ENCODE results near the gene JAKMIP2.
"Not testable (repeated sequence)": the region's sequence is repeated elsewhere in the genome, so short reads cannot be mapped to it uniquely, and the experiment has no call there.

The JAKMIP2 gene

GRCh38 chr5:147557876-147558745 is 224.4 kb downstream of the JAKMIP2 start:
- H2AK5ac ChIP-seq (ENCODE audit: low read length) = no peak overlapping the region
- H3K27me3 ChIP-seq (ENCODE audit: insufficient read depth, low read length, poor library complexity) = no peaks in the 10 kb centered on the region
- H2BK5ac ChIP-seq (ENCODE audit: low read length) = no peak overlapping the region
- H3K18ac ChIP-seq (ENCODE audit: low read length) = no peak overlapping the region
- H3K79me2 ChIP-seq (ENCODE audit: control insufficient read depth, insufficient read depth, low read length) = no peaks in the 10 kb centered on the region
- H3K4me2 ChIP-seq (ENCODE audit: low read length) = no peak overlapping the region
- no CpG with 5 or more reads among the region's 8 CpGs for WGBS (ENCODE audit: extremely low coverage, insufficient coverage, low lambda C conversion rate)
- DNase-seq = peak; percentile 44
- H4K8ac ChIP-seq (ENCODE audit: low read depth, low read length) = no peak overlapping the region
- H3K23ac ChIP-seq (ENCODE audit: low read length) = no peak overlapping the region
- H3K27ac ChIP-seq (ENCODE audit: low read depth, low read length) = no peak overlapping the region
- H2BK120ac ChIP-seq (ENCODE audit: low read depth, low read length) = no peak overlapping the region
- peaks cover 3% of the 10 kb centered on the region for H3K4me1 ChIP-seq (ENCODE audit: control insufficient read depth, low read depth, low read length)
- H3K56ac ChIP-seq (ENCODE audit: low read length) = no peak overlapping the region
- no peaks in the 10 kb centered on the region for H3K36me3 ChIP-seq (ENCODE audit: control insufficient read depth, insufficient read depth, low read length)
- H3K79me1 ChIP-seq (ENCODE audit: low read length) = no peaks in the 10 kb centered on the region
- H4K5ac ChIP-seq (ENCODE audit: low read length) = no peak overlapping the region
- no peak overlapping the region for H2BK15ac ChIP-seq (replicated peaks; ENCODE audit: low read depth)
- H3K4me3 ChIP-seq (ENCODE audit: low read length) = no peak overlapping the region
- no peak overlapping the region for H3K4ac ChIP-seq (ENCODE audit: low read depth, low read length)
- H3K9ac ChIP-seq (ENCODE audit: low read length) = no peak overlapping the region

DNA sequence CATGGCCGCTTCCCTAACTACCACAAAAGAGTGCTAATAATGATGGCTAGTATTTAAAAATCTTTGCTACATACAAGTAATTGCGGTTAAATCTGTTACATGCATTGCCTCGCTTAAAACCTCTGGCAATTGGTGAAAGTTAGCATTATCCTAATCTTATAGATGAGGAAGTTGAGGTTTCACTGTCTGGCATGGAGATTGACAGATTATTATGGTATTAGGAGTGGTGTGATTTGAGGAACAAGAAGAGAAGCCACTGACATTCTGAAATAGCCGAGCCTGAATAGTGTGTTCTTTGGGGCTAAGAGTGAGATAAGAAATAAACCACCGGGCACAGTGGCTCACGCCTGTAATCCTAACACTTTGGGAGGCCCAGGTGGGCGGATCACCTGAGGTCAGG is 227.4 kb downstream of the JAKMIP2 start:
- H3K27me3 ChIP-seq (ENCODE audit: insufficient read depth, low read length, poor library complexity) = no peaks in the 10 kb centered on the region
- no peak overlapping the region for H3K27ac ChIP-seq (ENCODE audit: low read depth, low read length)
- DNase-seq = no peak
- H3K79me1 ChIP-seq (ENCODE audit: low read length) = no peaks in the 10 kb centered on the region
- no peaks in the 10 kb centered on the region for H3K36me3 ChIP-seq (ENCODE audit: control insufficient read depth, insufficient read depth, low read length)
- H3K56ac ChIP-seq (ENCODE audit: low read length) = no peak overlapping the region
- no peak overlapping the region for H4K5ac ChIP-seq (ENCODE audit: low read length)
- no peak overlapping the region for H3K18ac ChIP-seq (ENCODE audit: low read length)
- no peak overlapping the region for H3K9ac ChIP-seq (ENCODE audit: low read length)
- H3K79me2 ChIP-seq (ENCODE audit: control insufficient read depth, insufficient read depth, low read length) = no peaks in the 10 kb centered on the region
- no peak overlapping the region for H4K8ac ChIP-seq (ENCODE audit: low read depth, low read length)
- H2BK120ac ChIP-seq (ENCODE audit: low read depth, low read length) = no peak overlapping the region
- WGBS (ENCODE audit: extremely low coverage, insufficient coverage, low lambda C conversion rate) = no CpG with 5 or more reads among the region's 7 CpGs
- H3K4me3 ChIP-seq (ENCODE audit: low read length) = no peak overlapping the region
- H3K4ac ChIP-seq (ENCODE audit: low read depth, low read length) = no peak overlapping the region
- no peak overlapping the region for H3K23ac ChIP-seq (ENCODE audit: low read length)
- H3K4me2 ChIP-seq (ENCODE audit: low read length) = no peak overlapping the region
- no peak overlapping the region for H2AK5ac ChIP-seq (ENCODE audit: low read length)
- H2BK5ac ChIP-seq (ENCODE audit: low read length) = no peak overlapping the region
- no peak overlapping the region for H2BK15ac ChIP-seq (replicated peaks; ENCODE audit: low read depth)
- peaks cover 1% of the 10 kb centered on the region for H3K4me1 ChIP-seq (ENCODE audit: control insufficient read depth, low read depth, low read length)

- no peak overlapping the region for H3K56ac ChIP-seq (ENCODE audit: low read length)
- H3K4me2 ChIP-seq (ENCODE audit: low read length) = no peak overlapping the region
- H3K27me3 ChIP-seq (ENCODE audit: insufficient read depth, low read length, poor library complexity) = no peaks in the 10 kb centered on the region
- no peaks in the 10 kb centered on the region for H3K79me1 ChIP-seq (ENCODE audit: low read length)
- H3K18ac ChIP-seq (ENCODE audit: low read length) = no peak overlapping the region
- H3K36me3 ChIP-seq (ENCODE audit: control insufficient read depth, insufficient read depth, low read length) = no peaks in the 10 kb centered on the region
- no peak overlapping the region for H3K4me3 ChIP-seq (ENCODE audit: low read length)
- H2BK5ac ChIP-seq (ENCODE audit: low read length) = no peak overlapping the region
- H3K4me1 ChIP-seq (ENCODE audit: control insufficient read depth, low read depth, low read length) = peaks cover 1% of the 10 kb centered on the region
- H3K23ac ChIP-seq (ENCODE audit: low read length) = no peak overlapping the region
- H4K5ac ChIP-seq (ENCODE audit: low read length) = no peak overlapping the region
- no peak overlapping the region for H4K8ac ChIP-seq (ENCODE audit: low read depth, low read length)
- no peak overlapping the region for H3K4ac ChIP-seq (ENCODE audit: low read depth, low read length)
- no peak overlapping the region for H3K27ac ChIP-seq (ENCODE audit: low read depth, low read length)
- H2AK5ac ChIP-seq (ENCODE audit: low read length) = no peak overlapping the region
- H3K9ac ChIP-seq (ENCODE audit: low read length) = no peak overlapping the region
- DNase-seq = peak; percentile 37
- no CpG with 5 or more reads among the region's 7 CpGs for WGBS (ENCODE audit: extremely low coverage, insufficient coverage, low lambda C conversion rate)
- no peaks in the 10 kb centered on the region for H3K79me2 ChIP-seq (ENCODE audit: control insufficient read depth, insufficient read depth, low read length)
- H2BK15ac ChIP-seq (replicated peaks; ENCODE audit: low read depth) = no peak overlapping the region
- no peak overlapping the region for H2BK120ac ChIP-seq (ENCODE audit: low read depth, low read length)
Measured at GRCh38 chr5:147554261-147554817, 228.2 kb downstream of the JAKMIP2 start.

DNA sequence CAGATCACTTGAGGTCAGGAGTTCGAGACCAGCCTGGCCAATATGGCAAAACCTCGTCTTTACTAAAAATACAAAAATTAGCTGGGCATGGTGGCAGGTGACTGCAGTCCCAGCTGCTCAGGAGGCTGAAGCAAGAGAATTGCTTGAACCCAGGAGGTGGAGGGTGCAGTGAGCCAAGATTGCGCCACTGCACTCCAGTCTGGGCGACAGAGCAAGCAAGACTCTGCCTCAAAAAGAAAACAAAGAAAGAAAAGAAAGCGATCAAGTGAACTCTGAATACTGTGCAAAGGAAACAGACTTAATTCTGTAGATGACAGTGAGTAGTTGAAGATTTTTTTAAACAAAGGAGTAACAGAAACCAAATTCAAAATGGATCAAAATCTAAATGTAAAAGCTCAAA is 228.7 kb downstream of the JAKMIP2 start:
- not testable (repeated sequence) for H3K4me3 ChIP-seq (ENCODE audit: low read length)

DNA sequence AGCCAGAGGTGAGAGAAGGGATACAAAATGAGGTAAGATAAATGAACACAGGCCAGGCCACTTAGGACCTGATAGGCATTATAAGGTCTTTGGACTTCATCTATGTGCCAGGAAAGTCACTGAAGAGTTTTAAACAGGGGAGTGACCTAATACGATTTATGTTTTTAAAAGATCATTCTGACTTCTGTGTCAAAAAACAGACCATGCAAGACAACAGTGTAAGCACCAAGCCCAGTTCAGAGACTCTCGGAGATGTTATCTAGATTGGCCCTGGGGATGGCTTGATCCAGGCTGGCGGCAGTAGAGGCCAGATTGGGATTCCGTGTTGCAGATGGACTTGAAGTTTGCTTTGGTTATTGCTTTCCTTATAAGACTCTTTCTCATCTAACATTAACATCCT is 229.6 kb downstream of the JAKMIP2 start:
- no peak overlapping the region for H3K18ac ChIP-seq (ENCODE audit: low read length)
- H3K27ac ChIP-seq (ENCODE audit: low read depth, low read length) = no peak overlapping the region
- H2BK15ac ChIP-seq (replicated peaks; ENCODE audit: low read depth) = no peak overlapping the region
- no peak overlapping the region for H4K5ac ChIP-seq (ENCODE audit: low read length)
- no peak overlapping the region for H2BK120ac ChIP-seq (ENCODE audit: low read depth, low read length)
- no peaks in the 10 kb centered on the region for H3K36me3 ChIP-seq (ENCODE audit: control insufficient read depth, insufficient read depth, low read length)
- no peak overlapping the region for H3K9ac ChIP-seq (ENCODE audit: low read length)
- H3K56ac ChIP-seq (ENCODE audit: low read length) = no peak overlapping the region
- no peaks in the 10 kb centered on the region for H3K79me1 ChIP-seq (ENCODE audit: low read length)
- H3K4me3 ChIP-seq (ENCODE audit: low read length) = no peak overlapping the region
- H3K23ac ChIP-seq (ENCODE audit: low read length) = no peak overlapping the region
- no peaks in the 10 kb centered on the region for H3K27me3 ChIP-seq (ENCODE audit: insufficient read depth, low read length, poor library complexity)
- no peak overlapping the region for H2BK5ac ChIP-seq (ENCODE audit: low read length)
- DNase-seq = no peak
- no peak overlapping the region for H3K4ac ChIP-seq (ENCODE audit: low read depth, low read length)
- H3K79me2 ChIP-seq (ENCODE audit: control insufficient read depth, insufficient read depth, low read length) = no peaks in the 10 kb centered on the region
- no peak overlapping the region for H2AK5ac ChIP-seq (ENCODE audit: low read length)
- H3K4me2 ChIP-seq (ENCODE audit: low read length) = no peak overlapping the region
- WGBS (ENCODE audit: extremely low coverage, insufficient coverage, low lambda C conversion rate) = no CpG with 5 or more reads among the region's 4 CpGs
- no peak overlapping the region for H4K8ac ChIP-seq (ENCODE audit: low read depth, low read length)
- H3K4me1 ChIP-seq (ENCODE audit: control insufficient read depth, low read depth, low read length) = no peaks in the 10 kb centered on the region

More for the DNA sequence above, 228.7 kb downstream of the JAKMIP2 start:
- H4K8ac ChIP-seq (ENCODE audit: low read depth, low read length); H3K18ac ChIP-seq (ENCODE audit: low read length); H3K79me2 ChIP-seq (ENCODE audit: control insufficient read depth, insufficient read depth, low read length); H2BK120ac ChIP-seq (ENCODE audit: low read depth, low read length); H3K4me2 ChIP-seq (ENCODE audit: low read length); H3K9ac ChIP-seq (ENCODE audit: low read length); H3K27ac ChIP-seq (ENCODE audit: low read depth, low read length); H2BK5ac ChIP-seq (ENCODE audit: low read length); H3K23ac ChIP-seq (ENCODE audit: low read length); H3K56ac ChIP-seq (ENCODE audit: low read length); H3K27me3 ChIP-seq (ENCODE audit: insufficient read depth, low read length, poor library complexity); DNase-seq; H3K36me3 ChIP-seq (ENCODE audit: control insufficient read depth, insufficient read depth, low read length); H4K5ac ChIP-seq (ENCODE audit: low read length); H3K4ac ChIP-seq (ENCODE audit: low read depth, low read length); H3K79me1 ChIP-seq (ENCODE audit: low read length); H3K4me1 ChIP-seq (ENCODE audit: control insufficient read depth, low read depth, low read length); H2BK15ac ChIP-seq (replicated peaks; ENCODE audit: low read depth); H2AK5ac ChIP-seq (ENCODE audit: low read length): not testable (repeated sequence)
- no CpG with 5 or more reads among the region's 5 CpGs for WGBS (ENCODE audit: extremely low coverage, insufficient coverage, low lambda C conversion rate)
